Adrenal gland (tissue), 12 donors: ENCODE results near the gene GRIN3A. TPM values are rescaled to one million over a fixed set of nuclear protein-coding genes. Genes with fewer than 3 reads are reported as not detected.

Experiments
- DNase-seq, 7 donors: peaks; one replicate each; pipeline ENCODE4 v3.0.0-alpha.2; 2019 to 2020
- H3K27ac ChIP-seq, 5 donors: fragments of 200-600 bp; sonication (generic) in 4 of 5; 1 replicate in 3 of 5; 2 replicates in 2 of 5; pipeline versions ENCODE4 v1.5.1 to v1.8.0; 2016 to 2020; ENCODE audit warnings: mild to moderate bottlenecking in 1 of 5
- H3K27me3 ChIP-seq: fragments of 200-600 bp; 2 replicates; pipeline ENCODE4 v1.8.0; 2021
- H3K36me3 ChIP-seq, 2 donors: fragments of 200-600 bp; replicated peaks in 1 of 2; 1 replicate in 1 of 2; 2 replicates in 1 of 2; pipeline versions ENCODE4 v1.5.1 to v1.8.0; 2018 to 2022
- H3K4me1 ChIP-seq, 2 donors: fragments of 200-600 bp; replicated peaks in 1 of 2; 1 replicate in 1 of 2; 2 replicates in 1 of 2; pipeline versions ENCODE4 v1.5.1 to v1.8.0; 2018 to 2021
- H3K4me3 ChIP-seq, 4 donors: fragments of 200-600 bp; sonication (generic) in 3 of 4; one replicate each; pipeline ENCODE4 v1.5.1; 2016 to 2018
- H3K9me3 ChIP-seq, 3 donors: fragments of 200-600 bp; sonication (generic) in 1 of 3; replicated peaks in 1 of 3; 1 replicate in 2 of 3; 2 replicates in 1 of 3; pipeline versions ENCODE4 v1.5.1 to v1.8.0; 2016 to 2021
- CTCF ChIP-seq, 6 experiments: fragments of 450-650 bp in 4 of 6; fragments of 200-600 bp in 2 of 6; sonication (generic) in 1 of 6; IDR thresholded peaks; 1 replicate in 5 of 6; 2 replicates in 1 of 6; pipeline versions ENCODE4 v1.5.1 to v1.8.0; 2016 to 2021; ENCODE audit warnings: antibody characterized with exemption in 6 of 6, mild to moderate bottlenecking in 2 of 6, moderate library complexity in 1 of 6
- POLR2A ChIP-seq, 2 donors: fragments of 450-650 bp; IDR thresholded peaks; one replicate each; pipeline ENCODE4 v1.6.1; 2017; ENCODE audit warnings: antibody characterized with exemption in 2 of 2, mild to moderate bottlenecking in 2 of 2, moderate library complexity in 1 of 2
- WGBS, 4 donors: extraction: QIAGEN DNeasy Blood & Tissue Kit in 2 of 4; methylation state at CpG; one replicate each; pipeline versions ENCODE4 v1.1.5 to v1.1.7; 2013 to 2017; 5-methylcytosine and 5-hydroxymethylcytosine counted together
- intact Hi-C, 2 donors: fragments of 100-400 bp; cut with DNase I; formaldehyde crosslinking; loops; one replicate each; pipeline versions ENCODE4 v1.14.1 to v1.15.0; 2022 to 2023
- polyA plus RNA-seq, 3 donors: library from polyadenylated mRNA; stranded (reverse); fragments of 200-250 nt in 2 of 3; fragments of 350-450 nt in 1 of 3; fragmentation: Illumina TruSeq in 1 of 3; extraction: RNeasy Lipid Tissue Mini Kit (QIAGEN cat#74804) in 1 of 3; gene quantifications; one replicate each; pipeline ENCODE4 v1.2.3, GENCODE V29; 2013 to 2014
- total RNA-seq, 9 donors: library from RNA; depleted of rRNA in 4 of 9; stranded (reverse); fragments of >200 nt in 4 of 9; fragments of 120-200 nt in 1 of 9; fragmentation: NEBNext Ultra II Directional in 1 of 9; extraction: Animal tissue kit (Norgen Biotek cat#: 25700) in 1 of 9; gene quantifications; one replicate each; pipeline versions ENCODE4 v1.1.0 to v1.2.4, GENCODE V29; 2013 to 2023
- donor health status: healthy with polysubstance abuse.
- donor health status: Bipolar disorder and iron deficiency.
- donor health status: DM: yes; HTN: yes; CAD: no.
- donor health status: DM: no; HTN: no; CAD: no.
- donor health status: DM: no; HTN: no; CAD: no.
- donor health status: DM: yes; HTN: yes; CAD: no.

Gene GRIN3A
- total and polyA plus RNA-seq, 12 donors = under 0.01 to 0.22 (median 0.11) TPM; not detected in 2

- Histone ChIP-seq H3K9me3 (no peaks in the 10 kb centered on the region), H3K4me1 (no peaks in the 10 kb centered on the region), H3K36me3 (no peaks in the 10 kb centered on the region), H3K4me3 (no peak overlapping the region), H3K27ac (no peak overlapping the region), H3K27me3 (no peaks in the 10 kb centered on the region)
- intact Hi-C loops = no loop called here
- WGBS, 4 donors = 45 to 69% (median 56%) methylated on average over 2 of the region's 2 CpGs
- TF ChIP-seq POLR2A (IDR thresholded peaks at IDR 0.05) (no peak), CTCF (IDR thresholded peaks at IDR 0.05) (no peak)
- DNase-seq = no peak
Observed at GRCh38 chr9:101758304-101758930, 20.0 kb upstream of the GRIN3A start.

DNA sequence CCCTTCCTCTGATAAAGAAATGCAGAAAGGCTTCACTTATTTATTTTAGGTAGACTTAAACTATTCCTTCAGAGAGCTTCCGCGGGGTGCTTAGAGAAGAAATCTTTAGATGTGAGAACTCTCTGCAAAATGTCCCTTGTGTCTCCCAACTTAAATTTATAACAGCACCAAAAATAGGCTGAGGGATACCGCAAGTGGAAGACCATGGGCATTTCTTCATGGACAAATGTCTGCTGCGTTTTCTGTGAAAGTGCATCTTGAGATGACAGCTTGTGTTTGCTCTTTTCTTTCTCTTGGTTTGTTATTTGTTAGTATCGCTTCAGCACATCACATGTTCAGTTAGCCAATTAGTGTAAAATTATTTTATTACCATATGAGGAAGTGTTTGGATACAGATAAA lies 15.3 kb upstream of the GRIN3A start:
- 70 to 74% (median 72%) methylated on average over 5 of the region's 5 CpGs for WGBS, 4 donors
- intact Hi-C loops = no loop called here

GRCh38 chr9:101751895-101752294 lies 13.4 kb upstream of the GRIN3A start:
- H3K36me3 ChIP-seq = no peaks in the 10 kb centered on the region
- H3K4me3 ChIP-seq = no peak overlapping the region
- 71 to 88% (median 85%) methylated on average over 2 of the region's 2 CpGs for WGBS, 4 donors
- no peaks in the 10 kb centered on the region for H3K4me1 ChIP-seq
- DNase-seq = no peak
- intact Hi-C loops = no loop called here
- no peak for TF ChIP-seq CTCF (IDR thresholded peaks at IDR 0.05)
- no peak overlapping the region for H3K27ac ChIP-seq
- H3K27me3 ChIP-seq = no peaks in the 10 kb centered on the region
- no peaks in the 10 kb centered on the region for H3K9me3 ChIP-seq

More for the DNA sequence above, 15.3 kb upstream of the GRIN3A start:
- no peaks in the 10 kb centered on the region for H3K4me1 ChIP-seq
- no peaks in the 10 kb centered on the region for H3K36me3 ChIP-seq
- H3K9me3 ChIP-seq = no peaks in the 10 kb centered on the region
- no peak overlapping the region for H3K27ac ChIP-seq
- TF ChIP-seq POLR2A (IDR thresholded peaks at IDR 0.05) = no peak
- TF ChIP-seq CTCF (IDR thresholded peaks at IDR 0.05) = no peak
- no peak for DNase-seq
- no peak overlapping the region for H3K4me3 ChIP-seq
- no peaks in the 10 kb centered on the region for H3K27me3 ChIP-seq

DNA sequence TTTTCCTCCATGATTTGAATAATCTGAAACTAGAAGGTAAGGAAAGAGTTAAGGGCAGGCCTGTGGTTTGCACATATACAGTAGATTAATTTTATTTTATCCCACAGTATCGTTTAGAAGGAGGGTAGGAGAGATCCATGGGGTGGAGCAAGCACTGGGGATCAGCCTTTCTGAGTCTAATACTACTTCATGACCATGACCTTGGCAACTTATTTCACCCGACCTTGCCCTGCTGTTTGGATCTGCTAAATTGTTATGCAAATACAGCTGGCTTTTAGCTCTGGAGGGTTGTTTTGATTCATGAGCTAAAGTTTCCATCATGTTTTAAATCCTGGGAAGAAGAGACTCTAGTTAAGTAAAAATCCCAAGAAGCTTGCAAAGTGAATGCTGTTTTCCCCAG lies 864 bp upstream of the GRIN3A start:
- peaks cover 42% of the 10 kb centered on the region for H3K27me3 ChIP-seq
- H3K36me3 ChIP-seq = no peaks in the 10 kb centered on the region
- DNase-seq = no peak
- TF ChIP-seq CTCF (IDR thresholded peaks at IDR 0.05) (no peak), POLR2A (IDR thresholded peaks at IDR 0.05) (no peak)
- H3K4me3 ChIP-seq = no peak overlapping the region
- WGBS, 4 donors = 3 to 13% (median 8%) methylated on average over 2 of the region's 2 CpGs
- H3K4me1 ChIP-seq = peaks cover 0 to 15% of the 10 kb centered on the region in 2 donors
- H3K9me3 ChIP-seq = no peaks in the 10 kb centered on the region
- no peak overlapping the region for H3K27ac ChIP-seq
- intact Hi-C loops = no loop called here
